SHP77 treated with DMSO at 0.1 percent for 48 hours (cell line): ENCODE results near the gene EPN1.
"Not testable (repeated sequence)": the region's sequence is repeated elsewhere in the genome, so short reads cannot be mapped to it uniquely, and the experiment has no call there.

Source experiments
- DNase-seq: peaks from one replicate; lab custom pipeline; 2025; lab: John Stamatoyannopoulos, UW

Gene EPN1

GRCh38 chr19:55720214-55720746, 45.3 kb downstream of the EPN1 start:
- no peak for DNase-seq

GRCh38 chr19:55720801-55721200, 45.8 kb downstream of the EPN1 start:
- DNase-seq, result no peak

- DNase-seq, result no peak
Measured at GRCh38 chr19:55723491-55723890, 48.5 kb downstream of the EPN1 start.

GRCh38 chr19:55730378-55730777, 55.4 kb downstream of the EPN1 start:
- DNase-seq, result not testable (repeated sequence)

- DNase-seq, result no peak
Measured at GRCh38 chr19:55738302-55738701, 63.3 kb downstream of the EPN1 start, which contains the start of gene NLRP9. TSS of gene NLRP9 (minus strand) at chr19:55738402. CDS start at chr19:55738374, 28 bp downstream.

GRCh38 chr19:55750715-55751114, 75.7 kb downstream of the EPN1 start:
- DNase-seq, result no peak

- DNase-seq, result no peak
Measured at GRCh38 chr19:55753401-55753800, 78.4 kb downstream of the EPN1 start.

- not testable (repeated sequence) for DNase-seq
Measured at GRCh38 chr19:55756808-55757207, 81.8 kb downstream of the EPN1 start.

- not testable (repeated sequence) for DNase-seq
Measured at GRCh38 chr19:55758797-55759196, 83.8 kb downstream of the EPN1 start, which contains the start of gene RFPL4A. TSS of gene RFPL4A (plus strand) at chr19:55759097. CDS start at chr19:55761801, 2,704 bp downstream.
